Inferior parietal cortex (tissue), 1 donor: Measurements from ENCODE around the gene CIB2.
A peak's percentile ranks its signal among the peaks of the same experiment; 100 is the strongest.
"Not testable (repeated sequence)": the region's sequence is repeated elsewhere in the genome, so short reads cannot be mapped to it uniquely, and the experiment has no call there.

Experiments used
- DNase-seq: peaks from one replicate; pipeline ENCODE4 v3.0.0-alpha.2; 2016; ENCODE audit errors: extremely low spot score

Gene CIB2

GRCh38 chr15:78131295-78132061 lies at the start of gene CIB2:
Gene CIB2 (minus strand): TSS chr15:78131445. CDS start chr15:78131215, 230 bp downstream.
- DNase-seq, result peak; percentile 45

- DNase-seq, result no peak
Measured at GRCh38 chr15:78179906-78180305, 48.7 kb upstream of the CIB2 start.

GRCh38 chr15:78179286-78179840 lies 48.1 kb upstream of the CIB2 start:
- no peak for DNase-seq

- DNase-seq, result no peak
Measured at GRCh38 chr15:78178064-78178463, 46.8 kb upstream of the CIB2 start.

- peak; percentile 49 for DNase-seq
Measured at GRCh38 chr15:78177447-78177873, 46.2 kb upstream of the CIB2 start.

GRCh38 chr15:78175330-78175729 lies 44.1 kb upstream of the CIB2 start:
- no peak for DNase-seq

- no peak for DNase-seq
Measured at GRCh38 chr15:78174401-78174800, 43.2 kb upstream of the CIB2 start.

GRCh38 chr15:78171864-78172472 lies 40.7 kb upstream of the CIB2 start:
- DNase-seq, result no peak

- DNase-seq, result no peak
Measured at GRCh38 chr15:78170848-78171773, 39.9 kb upstream of the CIB2 start.

GRCh38 chr15:78168608-78169007 lies 37.4 kb upstream of the CIB2 start:
- DNase-seq, result no peak

GRCh38 chr15:78167227-78167888 lies 36.1 kb upstream of the CIB2 start:
- no peak for DNase-seq

GRCh38 chr15:78164010-78164409 lies 32.8 kb upstream of the CIB2 start:
- DNase-seq, result no peak

- peak; percentile 9 for DNase-seq
Measured at GRCh38 chr15:78162038-78162437, 30.8 kb upstream of the CIB2 start.

- DNase-seq, result no peak
Measured at GRCh38 chr15:78159395-78159794, 28.1 kb upstream of the CIB2 start.

- DNase-seq, result no peak
Measured at GRCh38 chr15:78157203-78157602, 26.0 kb upstream of the CIB2 start.

- DNase-seq, result no peak
Measured at GRCh38 chr15:78156653-78157052, 25.4 kb upstream of the CIB2 start.

- no peak for DNase-seq
Measured at GRCh38 chr15:78155355-78155939, 24.2 kb upstream of the CIB2 start.

- DNase-seq, result no peak
Measured at GRCh38 chr15:78154955-78155354, 23.7 kb upstream of the CIB2 start.

GRCh38 chr15:78151075-78151474 lies 19.8 kb upstream of the CIB2 start:
- DNase-seq, result not testable (repeated sequence)

GRCh38 chr15:78149805-78150751 lies 18.8 kb upstream of the CIB2 start:
- peak; percentile 40 for DNase-seq
